PC-9 (cell line): ENCODE data around the gene MUC5AC. TPM values are rescaled to one million over a fixed set of nuclear protein-coding genes. Genes with fewer than 3 reads are reported as not detected.

ENCODE experiments used
- BruUV-seq: library from RNA; stranded (reverse); fragments of 400-500 nt; replicated peaks from 2 replicates; lab custom pipeline; 2021; lab: Mats Ljungman, UMichigan
- CTCF ChIA-PET: fragments of 300-600 bp; sonication (Branson Sonifier 250); formaldehyde crosslinking; loops from one replicate; lab custom pipeline; 2022; ENCODE audit warnings: antibody characterized with exemption; lab: Charles Lee
- POLR2A ChIA-PET: fragments of 300-600 bp; sonication (Branson Sonifier 250); formaldehyde crosslinking; loops from one replicate; lab custom pipeline; 2022; ENCODE audit warnings: antibody characterized with exemption; ENCODE audit not compliant: unreplicated experiment; lab: Charles Lee
- DNase-seq, 2 experiments: peaks; one replicate each; pipeline versions ENCODE4 v3.0.0 to v3.0.0-alpha.2; 2015 to 2022; ENCODE audit warnings: mixed read lengths in 1 of 2
- H2AFZ ChIP-seq: fragments of 200-600 bp; sonication (generic); 2 replicates; pipeline ENCODE4 v1.8.1; 2017; ENCODE audit warnings: antibody characterized with exemption
- H3F3A ChIP-seq: fragments of 200-600 bp; sonication (generic); 2 replicates; pipeline ENCODE4 v1.8.1; 2017; ENCODE audit warnings: antibody characterized with exemption, mild to moderate bottlenecking, low read depth; ENCODE audit not compliant: insufficient read depth
- H3K27ac ChIP-seq: fragments of 200-600 bp; sonication (generic); 2 replicates; pipeline ENCODE4 v1.6.1; 2016; ENCODE audit warnings: mixed run types
- H3K27me3 ChIP-seq: fragments of 200-600 bp; sonication (generic); 2 replicates; pipeline ENCODE4 v1.6.1; 2016; ENCODE audit warnings: low read depth, mixed run types; ENCODE audit not compliant: insufficient read depth
- H3K36me3 ChIP-seq: fragments of 200-600 bp; sonication (generic); 2 replicates; pipeline ENCODE4 v1.6.1; 2016; ENCODE audit warnings: low read depth, mixed run types
- H3K4me1 ChIP-seq: fragments of 200-600 bp; sonication (generic); replicated peaks from 2 replicates; pipeline ENCODE4 v1.6.1; 2016; ENCODE audit warnings: mixed run types; ENCODE audit not compliant: insufficient read depth
- H3K4me2 ChIP-seq: fragments of 200-600 bp; sonication (generic); 2 replicates; pipeline ENCODE4 v1.6.1; 2017; ENCODE audit warnings: mixed run types
- H3K4me3 ChIP-seq: fragments of 200-600 bp; sonication (generic); 2 replicates; pipeline ENCODE4 v1.6.1; 2016; ENCODE audit warnings: mixed run types
- H3K79me2 ChIP-seq: fragments of 200-600 bp; sonication (generic); 2 replicates; pipeline ENCODE4 v1.6.1; 2017; ENCODE audit warnings: low read depth, mixed run types
- H3K9me2 ChIP-seq: fragments of 200-600 bp; sonication (generic); 2 replicates; pipeline ENCODE4 v1.8.1; 2017; ENCODE audit warnings: mild to moderate bottlenecking; ENCODE audit not compliant: insufficient read depth
- H3K9me3 ChIP-seq: fragments of 200-600 bp; sonication (generic); 2 replicates; pipeline ENCODE4 v1.8.1; 2016; ENCODE audit warnings: low read depth; ENCODE audit not compliant: insufficient read depth
- H4K20me1 ChIP-seq: fragments of 200-600 bp; sonication (generic); 2 replicates; pipeline ENCODE4 v1.8.1; 2017; ENCODE audit not compliant: insufficient read depth
- EZH2 ChIP-seq: fragments of 200-600 bp; sonication (generic); IDR thresholded peaks from 2 replicates; pipeline ENCODE4 v1.8.0; 2017; ENCODE audit warnings: antibody characterized with exemption, low read depth
- intact Hi-C: fragments of 100-400 bp; cut with micrococcal nuclease; formaldehyde crosslinking; loops from one replicate; pipeline ENCODE4 v1.10.0; 2022; ENCODE audit not compliant: unreplicated experiment
- total RNA-seq: library from RNA; stranded (reverse); gene quantifications from 2 replicates; pipeline ENCODE4 v1.2.3, GENCODE V29; 2021
- TF ChIP-seq, protein P1 (sequence below): fragments of 200-600 bp; sonication (generic); conservative IDR thresholded peaks from 2 replicates; pipeline ENCODE4 v1.6.1; 2017; ENCODE audit warnings: mixed run types, antibody characterized with exemption, mild to moderate bottlenecking, moderate library complexity

Gene MUC5AC
- total RNA-seq, 1 experiment from 2014 or later: 0.09 TPM

DNA sequence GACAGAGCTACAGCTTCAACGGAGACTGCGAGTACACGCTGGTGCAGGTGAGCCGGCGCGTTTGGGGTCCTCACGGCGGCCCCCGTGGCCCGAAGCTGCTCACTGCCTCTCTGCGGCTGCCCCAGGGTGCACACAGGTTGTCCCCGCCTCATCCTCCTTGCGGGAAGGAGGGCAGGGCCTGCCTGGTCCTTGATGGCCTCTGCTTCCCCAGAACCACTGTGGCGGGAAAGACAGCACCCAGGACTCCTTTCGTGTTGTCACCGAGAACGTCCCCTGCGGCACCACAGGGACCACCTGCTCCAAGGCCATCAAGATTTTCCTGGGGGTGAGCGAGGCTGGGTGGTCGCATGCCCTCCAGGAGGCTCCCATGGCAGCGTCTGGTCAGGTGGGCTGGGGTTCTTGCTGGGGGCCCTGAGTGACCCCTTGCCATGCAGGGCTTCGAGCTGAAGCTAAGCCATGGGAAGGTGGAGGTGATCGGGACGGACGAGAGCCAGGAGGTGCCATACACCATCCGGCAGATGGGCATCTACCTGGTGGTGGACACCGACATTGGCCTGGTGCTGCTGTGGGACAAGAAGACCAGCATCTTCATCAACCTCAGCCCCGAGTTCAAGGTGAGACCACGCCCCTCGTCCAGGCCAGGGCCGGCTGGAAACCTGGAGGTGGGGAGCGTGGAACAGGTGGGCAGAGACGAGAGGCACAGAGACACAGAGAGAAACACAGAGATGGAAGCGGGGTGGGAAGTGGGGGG lies 19.4 kb downstream of the MUC5AC start:
- Histone ChIP-seq H3K4me3 (no peak overlapping the region), H2AFZ (no peak overlapping the region), H3F3A (no peaks in the 10 kb centered on the region), H3K79me2 (no peaks in the 10 kb centered on the region), H3K9me3 (no peaks in the 10 kb centered on the region), H3K27ac (no peak overlapping the region), H3K9me2 (no peaks in the 10 kb centered on the region), H3K27me3 (0 out of 2 replicates have a peak, but pooled peaks cover 4% of the 10 kb centered on the region), H4K20me1 (no peaks in the 10 kb centered on the region), H3K4me2 (no peak overlapping the region), H3K36me3 (no peaks in the 10 kb centered on the region), H3K4me1 (no peaks in the 10 kb centered on the region)
- ChIA-PET CTCF (interaction anchor here (0.5 kb wide), 1 partner anchor 863 kb away, joined by 5 read pairs; no protein-coding TSS in a partner anchor), POLR2A (no interaction called here)
- intact Hi-C loops: no loop called here
- BruUV-seq: no TSS peak
- TF ChIP-seq EZH2: no peak
- TF ChIP-seq, protein P1, sequence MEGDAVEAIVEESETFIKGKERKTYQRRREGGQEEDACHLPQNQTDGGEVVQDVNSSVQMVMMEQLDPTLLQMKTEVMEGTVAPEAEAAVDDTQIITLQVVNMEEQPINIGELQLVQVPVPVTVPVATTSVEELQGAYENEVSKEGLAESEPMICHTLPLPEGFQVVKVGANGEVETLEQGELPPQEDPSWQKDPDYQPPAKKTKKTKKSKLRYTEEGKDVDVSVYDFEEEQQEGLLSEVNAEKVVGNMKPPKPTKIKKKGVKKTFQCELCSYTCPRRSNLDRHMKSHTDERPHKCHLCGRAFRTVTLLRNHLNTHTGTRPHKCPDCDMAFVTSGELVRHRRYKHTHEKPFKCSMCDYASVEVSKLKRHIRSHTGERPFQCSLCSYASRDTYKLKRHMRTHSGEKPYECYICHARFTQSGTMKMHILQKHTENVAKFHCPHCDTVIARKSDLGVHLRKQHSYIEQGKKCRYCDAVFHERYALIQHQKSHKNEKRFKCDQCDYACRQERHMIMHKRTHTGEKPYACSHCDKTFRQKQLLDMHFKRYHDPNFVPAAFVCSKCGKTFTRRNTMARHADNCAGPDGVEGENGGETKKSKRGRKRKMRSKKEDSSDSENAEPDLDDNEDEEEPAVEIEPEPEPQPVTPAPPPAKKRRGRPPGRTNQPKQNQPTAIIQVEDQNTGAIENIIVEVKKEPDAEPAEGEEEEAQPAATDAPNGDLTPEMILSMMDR: no peak
- no peak for DNase-seq

DNA sequence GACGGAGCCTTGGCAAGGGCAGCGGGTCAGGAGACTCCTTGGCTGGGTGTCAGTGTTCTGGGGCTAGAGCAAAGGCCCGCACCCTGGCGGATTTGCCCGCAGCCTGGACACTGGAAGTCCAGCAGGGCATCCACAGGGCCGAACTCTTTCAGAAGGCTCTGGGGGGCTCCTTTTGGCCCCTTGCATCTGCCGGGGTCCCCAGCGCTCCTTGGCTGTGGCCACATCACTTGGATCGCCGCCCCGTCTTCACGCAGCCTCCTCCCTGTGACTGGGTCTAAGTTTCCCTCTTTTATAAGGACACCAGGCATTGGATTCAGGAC lies 20.0 kb downstream of the MUC5AC start:
- no peak for DNase-seq
- no peaks in the 10 kb centered on the region for H3K9me2 ChIP-seq
- H4K20me1 ChIP-seq: no peaks in the 10 kb centered on the region
- no peak overlapping the region for H2AFZ ChIP-seq
- CTCF ChIA-PET: interaction anchor here (0.5 kb wide), 1 partner anchor 863 kb away, joined by 5 read pairs; no protein-coding TSS in a partner anchor
- H3K4me1 ChIP-seq: no peaks in the 10 kb centered on the region
- no TSS peak for BruUV-seq
- 0 out of 2 replicates have a peak, but pooled peaks cover 4% of the 10 kb centered on the region for H3K27me3 ChIP-seq
- no peak overlapping the region for H3K4me2 ChIP-seq
- H3K79me2 ChIP-seq: no peaks in the 10 kb centered on the region
- H3K4me3 ChIP-seq: no peak overlapping the region
- H3F3A ChIP-seq: no peaks in the 10 kb centered on the region
- no peak overlapping the region for H3K27ac ChIP-seq
- no peaks in the 10 kb centered on the region for H3K36me3 ChIP-seq
- no peak for TF ChIP-seq EZH2
- TF ChIP-seq, protein P1: no peak
- intact Hi-C loops: no loop called here
- POLR2A ChIA-PET: no interaction called here
- H3K9me3 ChIP-seq: no peaks in the 10 kb centered on the region

DNA sequence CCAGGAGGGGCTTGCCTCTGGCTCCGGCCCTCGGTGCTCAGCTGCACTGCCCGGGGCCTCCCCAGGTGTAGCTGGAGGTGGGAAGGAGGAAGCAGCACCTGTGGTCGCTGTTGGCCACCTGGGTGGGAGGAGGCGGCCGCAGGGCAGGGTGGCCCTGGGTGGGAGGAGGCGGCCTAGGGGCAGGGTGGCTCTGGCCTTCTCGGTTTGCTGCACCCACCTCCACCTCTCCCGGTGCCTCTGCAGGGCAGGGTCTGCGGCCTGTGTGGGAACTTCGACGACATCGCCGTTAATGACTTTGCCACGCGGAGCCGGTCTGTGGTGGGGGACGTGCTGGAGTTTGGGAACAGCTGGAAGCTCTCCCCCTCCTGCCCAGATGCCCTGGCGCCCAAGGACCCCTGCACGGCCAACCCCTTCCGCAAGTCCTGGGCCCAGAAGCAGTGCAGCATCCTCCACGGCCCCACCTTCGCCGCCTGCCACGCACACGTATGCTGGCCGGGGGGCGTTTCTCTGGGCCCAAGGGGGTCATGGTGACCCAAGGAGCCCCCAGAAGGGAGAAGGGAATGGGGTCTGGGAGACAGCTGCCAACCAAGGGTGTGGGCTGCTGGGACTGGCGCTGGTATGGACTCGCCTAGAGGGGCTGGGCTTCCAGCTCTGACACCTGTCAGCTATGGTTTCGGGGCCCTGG lies 20.6 kb downstream of the MUC5AC start:
- H3K36me3 ChIP-seq: no peaks in the 10 kb centered on the region
- H3K9me3 ChIP-seq: no peaks in the 10 kb centered on the region
- H3F3A ChIP-seq: no peaks in the 10 kb centered on the region
- no peaks in the 10 kb centered on the region for H3K4me1 ChIP-seq
- no peak for TF ChIP-seq EZH2
- TF ChIP-seq, protein P1: no peak
- intact Hi-C loops: no loop called here
- POLR2A ChIA-PET: no interaction called here
- CTCF ChIA-PET: interaction anchor here (0.5 kb wide), 2 partner anchors 46 to 862 kb away, joined by 3 to 5 read pairs; no protein-coding TSS in a partner anchor
- H3K79me2 ChIP-seq: no peaks in the 10 kb centered on the region
- no peaks in the 10 kb centered on the region for H3K9me2 ChIP-seq
- no peak overlapping the region for H3K27ac ChIP-seq
- no TSS peak for BruUV-seq
- H4K20me1 ChIP-seq: no peaks in the 10 kb centered on the region
- 0 out of 2 replicates have a peak, but pooled peaks cover 4% of the 10 kb centered on the region for H3K27me3 ChIP-seq
- no peak overlapping the region for H3K4me2 ChIP-seq
- no peak overlapping the region for H2AFZ ChIP-seq
- DNase-seq: no peak
- H3K4me3 ChIP-seq: no peak overlapping the region
